Transverse colon (tissue), 4 donors: ENCODE results near the gene PPP1R36. TPM values are rescaled to one million over a fixed set of nuclear protein-coding genes. Genes with fewer than 3 reads are reported as not detected.

Source experiments
- DNase-seq: peaks from one replicate; pipeline ENCODE4 v3.0.0-alpha.2; 2019
- H3K27ac ChIP-seq, 4 donors: fragments of 200-600 bp; sonication (generic); 2 replicates each; pipeline ENCODE4 v1.5.1; 2016 to 2018; ENCODE audit warnings: inconsistent platforms in 4 of 4
- H3K27me3 ChIP-seq: fragments of 200-600 bp; sonication (generic); 2 replicates; pipeline ENCODE4 v1.5.1; 2017; ENCODE audit warnings: inconsistent platforms
- H3K36me3 ChIP-seq, 4 donors: fragments of 200-600 bp; sonication (generic); 2 replicates each; pipeline ENCODE4 v1.5.1; 2017 to 2019; ENCODE audit warnings: inconsistent platforms in 4 of 4
- H3K4me1 ChIP-seq, 4 donors: fragments of 200-600 bp; sonication (generic); 2 replicates each; pipeline ENCODE4 v1.5.1; 2017 to 2020; ENCODE audit warnings: inconsistent platforms in 4 of 4
- H3K4me3 ChIP-seq, 4 donors: fragments of 200-600 bp; sonication (generic); 1 replicate in 1 of 4; 2 replicates in 3 of 4; pipeline versions ENCODE4 v1.5.1 to v1.6.1; 2017 to 2019; ENCODE audit warnings: inconsistent platforms in 4 of 4
- H3K9me3 ChIP-seq, 2 donors: fragments of 200-600 bp; sonication (generic); 2 replicates each; pipeline ENCODE4 v1.5.1; 2017 to 2019; ENCODE audit warnings: inconsistent platforms in 2 of 2
- EP300 ChIP-seq: sonication (generic); formaldehyde crosslinking; IDR thresholded peaks from one replicate; pipeline ENCODE4 v1.6.1; 2017; ENCODE audit warnings: antibody characterized with exemption, low read depth
- POLR2A ChIP-seq: fragments of 450-650 bp; IDR thresholded peaks from one replicate; pipeline ENCODE4 v1.6.1; 2016; ENCODE audit warnings: antibody characterized with exemption, mild to moderate bottlenecking, moderate library complexity
- POLR2AphosphoS5 ChIP-seq, 3 donors: sonication (generic); formaldehyde crosslinking; IDR thresholded peaks; one replicate each; pipeline ENCODE4 v1.6.1; 2016; ENCODE audit warnings: antibody characterized with exemption in 3 of 3
- WGBS, 2 donors: methylation state at CpG; one replicate each; pipeline ENCODE4 v1.1.5; 2018; ENCODE audit warnings: low coverage in 1 of 2; 5-methylcytosine and 5-hydroxymethylcytosine counted together
- in situ Hi-C, 4 donors: fragments of 200-750 bp; cut with MboI; loops; one replicate each; pipeline versions ENCODE4 v1.15.0 to v1.15.1; 2017; ENCODE audit warnings: low sequenced_read_pairs in 3 of 4, low pct_ligation_motif_present in 1 of 4, low pct_unique_long_range_greater_than_20kb in 1 of 4
- intact Hi-C: fragments of 100-400 bp; cut with DNase I; formaldehyde crosslinking; loops from one replicate; pipeline ENCODE4 v1.15.1; 2023; ENCODE audit warnings: low total_unique reads
- total RNA-seq, 4 donors: library from RNA; depleted of rRNA; stranded (reverse); fragments of >200 nt; gene quantifications; one replicate each; pipeline ENCODE4 v1.1.0, GENCODE V29; 2016
- TF ChIP-seq, protein P1 (sequence below), 5 experiments: fragments of 200-600 bp in 3 of 5; fragments of 450-650 bp in 2 of 5; sonication (generic) in 3 of 5; IDR thresholded peaks; 1 replicate in 2 of 5; 2 replicates in 3 of 5; pipeline ENCODE4 v1.5.1; 2016 to 2017; ENCODE audit warnings: antibody characterized with exemption in 5 of 5, inconsistent platforms in 3 of 5, mild to moderate bottlenecking in 2 of 5, moderate library complexity in 1 of 5

PPP1R36 gene
- total RNA-seq, 4 donors from 2014 or later: 2.4 to 11.2 (median 9.1) TPM

DNA sequence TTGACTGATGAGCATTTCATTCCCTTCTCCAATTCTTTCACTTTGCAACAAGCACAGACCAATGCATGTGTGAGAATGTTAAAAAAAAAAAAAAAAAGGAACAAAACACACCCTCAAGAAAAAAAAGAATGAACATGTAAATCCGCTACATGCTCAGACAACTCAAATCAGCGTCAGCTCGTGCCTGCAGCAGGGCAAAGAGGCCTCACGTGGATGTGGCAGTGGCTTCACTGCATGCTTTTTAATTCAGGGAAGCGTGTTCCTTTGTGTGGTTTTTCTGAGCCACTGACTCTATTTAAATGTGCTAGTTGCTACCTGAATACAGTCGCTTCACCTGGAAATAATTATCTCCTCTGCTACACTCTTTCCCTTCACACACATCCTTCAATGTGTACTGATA lies 55.1 kb downstream of the PPP1R36 start:
- H3K9me3 ChIP-seq: no peaks in the 10 kb centered on the region
- H3K4me1 ChIP-seq: no peaks in the 10 kb centered on the region
- H3K4me3 ChIP-seq: no peak overlapping the region
- DNase-seq: no peak
- TF ChIP-seq EP300: no peak
- TF ChIP-seq POLR2A: no peak
- TF ChIP-seq, protein P1, sequence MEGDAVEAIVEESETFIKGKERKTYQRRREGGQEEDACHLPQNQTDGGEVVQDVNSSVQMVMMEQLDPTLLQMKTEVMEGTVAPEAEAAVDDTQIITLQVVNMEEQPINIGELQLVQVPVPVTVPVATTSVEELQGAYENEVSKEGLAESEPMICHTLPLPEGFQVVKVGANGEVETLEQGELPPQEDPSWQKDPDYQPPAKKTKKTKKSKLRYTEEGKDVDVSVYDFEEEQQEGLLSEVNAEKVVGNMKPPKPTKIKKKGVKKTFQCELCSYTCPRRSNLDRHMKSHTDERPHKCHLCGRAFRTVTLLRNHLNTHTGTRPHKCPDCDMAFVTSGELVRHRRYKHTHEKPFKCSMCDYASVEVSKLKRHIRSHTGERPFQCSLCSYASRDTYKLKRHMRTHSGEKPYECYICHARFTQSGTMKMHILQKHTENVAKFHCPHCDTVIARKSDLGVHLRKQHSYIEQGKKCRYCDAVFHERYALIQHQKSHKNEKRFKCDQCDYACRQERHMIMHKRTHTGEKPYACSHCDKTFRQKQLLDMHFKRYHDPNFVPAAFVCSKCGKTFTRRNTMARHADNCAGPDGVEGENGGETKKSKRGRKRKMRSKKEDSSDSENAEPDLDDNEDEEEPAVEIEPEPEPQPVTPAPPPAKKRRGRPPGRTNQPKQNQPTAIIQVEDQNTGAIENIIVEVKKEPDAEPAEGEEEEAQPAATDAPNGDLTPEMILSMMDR (IDR thresholded peaks at IDR 0.05): no peak
- TF ChIP-seq POLR2AphosphoS5 (IDR thresholded peaks at IDR 0.05): no peak
- intact Hi-C loops (no loop called here), in situ Hi-C loops (no loop called here)
- no peaks in the 10 kb centered on the region for H3K27me3 ChIP-seq
- no peaks in the 10 kb centered on the region for H3K36me3 ChIP-seq
- no peak overlapping the region for H3K27ac ChIP-seq
- WGBS, 2 donors: 67 to 72% methylated on average over 6 of the region's 6 CpGs

DNA sequence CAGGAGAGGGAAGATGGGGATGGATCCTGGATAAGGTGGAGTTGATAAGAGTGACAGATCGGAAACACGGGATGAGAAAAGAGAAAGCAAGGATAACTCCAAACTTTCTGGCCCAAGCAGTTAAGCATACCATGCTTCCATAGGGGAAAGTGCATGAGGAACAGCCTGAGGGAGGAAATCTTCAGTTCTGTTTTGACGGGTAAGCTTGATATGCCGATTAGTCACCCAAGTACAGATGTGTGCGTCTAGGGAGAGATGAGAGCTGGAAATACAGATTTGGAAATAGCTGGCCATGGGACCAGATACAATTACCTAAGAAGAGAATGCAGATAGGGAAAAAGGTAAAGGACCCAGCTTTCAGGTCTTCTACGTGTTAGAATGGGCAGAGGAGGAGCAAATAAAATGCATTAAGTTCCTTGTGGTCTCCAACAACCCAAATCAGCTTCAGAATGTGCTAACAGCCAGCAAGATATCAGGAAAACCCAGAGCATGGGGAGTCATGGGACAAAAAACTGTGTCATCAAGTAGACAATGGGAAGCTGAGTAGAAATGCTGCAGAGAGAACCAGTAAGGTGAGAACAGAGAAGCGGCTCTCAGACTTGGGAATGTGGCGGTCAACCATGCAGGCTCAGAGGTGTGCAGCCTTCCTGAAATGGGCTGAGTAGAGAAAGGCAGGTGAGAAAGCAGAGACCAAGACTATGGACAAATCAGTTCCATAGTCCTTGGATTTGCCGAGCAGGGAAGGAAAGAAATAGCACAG lies 56.3 kb downstream of the PPP1R36 start:
- Histone ChIP-seq H3K27ac (no peak overlapping the region), H3K27me3 (no peaks in the 10 kb centered on the region), H3K4me1 (peaks cover 3 to 11% (median 7%) of the 10 kb centered on the region in 4 donors), H3K36me3 (no peaks in the 10 kb centered on the region), H3K9me3 (no peaks in the 10 kb centered on the region), H3K4me3 (no peak overlapping the region)
- in situ Hi-C loops (no loop called here), intact Hi-C loops (no loop called here)
- 88 to 92% methylated on average over 3 to 9 of the region's 9 CpGs for WGBS, 2 donors
- DNase-seq: no peak
- TF ChIP-seq EP300: no peak
- no peak for TF ChIP-seq POLR2AphosphoS5 (IDR thresholded peaks at IDR 0.05)
- TF ChIP-seq POLR2A: no peak
- TF ChIP-seq, protein P1 (IDR thresholded peaks at IDR 0.05): no peak

DNA sequence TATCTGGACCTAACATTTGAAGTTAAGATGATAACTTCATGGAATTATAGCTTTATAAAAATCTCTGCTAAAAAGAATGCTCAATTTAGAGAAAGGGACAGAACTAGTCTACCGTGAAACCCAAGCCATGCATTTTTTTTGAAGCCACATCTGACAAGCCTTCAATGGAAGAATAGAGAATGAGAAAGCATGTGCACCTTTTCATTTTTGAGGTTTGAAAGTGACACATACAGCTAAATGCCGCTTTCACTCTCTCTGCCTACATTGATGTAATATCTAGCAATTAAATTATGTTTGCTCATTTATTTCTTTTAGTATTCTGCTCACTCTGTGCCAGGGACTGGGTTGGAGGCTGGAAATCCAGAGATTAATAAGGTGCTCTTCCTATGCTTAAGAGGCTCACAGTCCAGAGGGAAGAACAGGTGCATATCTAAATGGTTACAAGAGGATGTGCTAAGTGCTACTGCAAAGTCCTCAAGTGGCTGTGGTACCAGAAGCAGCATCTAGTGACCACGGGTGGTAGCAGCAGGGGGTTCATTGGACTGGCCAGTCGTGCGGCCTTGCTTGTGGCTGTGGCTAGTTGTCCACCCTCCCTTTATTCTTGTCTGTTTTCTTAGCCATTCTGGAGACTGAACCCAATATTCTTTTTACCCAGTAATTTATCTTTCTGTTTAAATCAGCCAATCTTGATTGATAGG lies 60.4 kb downstream of the PPP1R36 start:
- no peak for DNase-seq
- Histone ChIP-seq H3K9me3 (no peaks in the 10 kb centered on the region), H3K27ac (peak overlapping the region in 2 of 4 donors; percentile 71 to 73), H3K27me3 (no peaks in the 10 kb centered on the region), H3K4me1 (peaks cover 12 to 46% (median 20%) of the 10 kb centered on the region in 4 donors), H3K4me3 (no peak overlapping the region), H3K36me3 (no peaks in the 10 kb centered on the region)
- TF ChIP-seq POLR2A (no peak), EP300 (no peak), POLR2AphosphoS5 (IDR thresholded peaks at IDR 0.05) (no peak)
- TF ChIP-seq, protein P1 (IDR thresholded peaks at IDR 0.05): no peak
- WGBS, 2 donors: 91 to 94% methylated on average over 4 to 5 of the region's 5 CpGs
- intact Hi-C loops (loop anchor here (2.0 kb wide), 1 partner anchor 43 kb away; no protein-coding TSS in a partner anchor), in situ Hi-C loops (no loop called here)

DNA sequence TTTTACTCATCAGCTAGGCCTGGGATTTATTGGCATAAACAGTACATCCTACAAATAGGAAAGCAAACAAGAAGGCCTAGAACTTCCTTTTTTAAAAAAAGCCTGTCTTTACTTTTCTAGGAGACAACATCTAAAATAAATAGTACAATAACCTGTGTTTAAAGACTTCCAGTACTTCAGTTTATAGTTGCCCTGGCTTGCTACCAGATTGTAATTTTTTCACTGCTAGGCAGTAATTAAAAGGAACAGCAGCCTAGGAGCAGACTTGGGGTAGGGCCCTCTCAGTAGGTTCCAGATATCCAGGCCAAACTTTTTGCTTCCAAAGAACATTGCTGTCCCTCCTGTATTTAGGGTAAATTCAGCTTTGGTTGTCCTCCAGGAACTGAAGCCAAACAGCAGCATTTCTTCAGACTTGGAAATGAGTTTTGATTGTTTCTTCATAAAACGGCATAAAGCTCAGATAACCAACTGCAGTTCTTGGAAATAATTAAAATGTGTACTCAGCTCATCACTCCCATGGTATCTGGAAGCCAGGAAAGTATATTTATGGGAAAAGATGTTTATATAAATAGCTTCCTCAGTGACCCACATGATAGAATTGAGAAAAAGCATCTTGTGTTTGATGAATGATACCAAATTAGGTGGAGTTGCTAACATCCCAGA lies 61.7 kb downstream of the PPP1R36 start:
- H3K27ac ChIP-seq: peak overlapping the region; percentile 71 to 73 (median 71)
- TF ChIP-seq, protein P1 (IDR thresholded peaks at IDR 0.05): no peak
- TF ChIP-seq POLR2AphosphoS5 (IDR thresholded peaks at IDR 0.05) (peak in 2 of 3 donors; percentile 9 to 34), POLR2A (no peak), EP300 (no peak)
- H3K36me3 ChIP-seq: no peaks in the 10 kb centered on the region
- peaks cover 12 to 47% (median 20%) of the 10 kb centered on the region in 4 donors for H3K4me1 ChIP-seq
- H3K4me3 ChIP-seq: no peak overlapping the region
- DNase-seq: no peak
- H3K27me3 ChIP-seq: no peaks in the 10 kb centered on the region
- in situ Hi-C loops (no loop called here), intact Hi-C loops (loop anchor here (2.0 kb wide), 1 partner anchor 45 kb away; no protein-coding TSS in a partner anchor)
- WGBS, 2 donors: 21% methylated on average over 1 of the region's 1 CpG; no CpG with 5 or more reads in 1 of the 2 donors
- no peaks in the 10 kb centered on the region for H3K9me3 ChIP-seq
